Measurements from ENCODE around the gene GNL2.
"Not testable (repeated sequence)": the region's sequence is repeated elsewhere in the genome, so short reads cannot be mapped to it uniquely, and the experiment has no call there.

The GNL2 gene

DNA sequence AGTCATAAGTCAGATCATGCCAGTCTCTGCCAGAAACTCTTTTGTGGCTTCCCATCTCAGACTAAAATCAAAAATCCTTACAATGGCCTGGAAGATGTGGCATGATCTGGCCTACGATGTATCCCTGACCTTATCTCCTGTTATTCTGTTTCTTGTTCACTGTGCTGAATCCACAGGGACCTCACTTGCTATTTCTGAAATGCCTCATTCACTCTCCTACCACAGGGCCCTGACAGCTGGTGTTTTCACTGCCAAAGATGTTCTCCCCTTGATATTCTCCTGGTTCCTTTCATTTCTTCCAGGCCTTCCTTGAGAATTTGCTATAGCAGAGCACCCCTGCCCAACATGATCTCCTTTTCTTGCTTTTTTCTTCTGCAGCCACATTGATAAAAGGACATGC lies 37.3 kb downstream of the GNL2 start:
- DNase-seq = no peak

DNA sequence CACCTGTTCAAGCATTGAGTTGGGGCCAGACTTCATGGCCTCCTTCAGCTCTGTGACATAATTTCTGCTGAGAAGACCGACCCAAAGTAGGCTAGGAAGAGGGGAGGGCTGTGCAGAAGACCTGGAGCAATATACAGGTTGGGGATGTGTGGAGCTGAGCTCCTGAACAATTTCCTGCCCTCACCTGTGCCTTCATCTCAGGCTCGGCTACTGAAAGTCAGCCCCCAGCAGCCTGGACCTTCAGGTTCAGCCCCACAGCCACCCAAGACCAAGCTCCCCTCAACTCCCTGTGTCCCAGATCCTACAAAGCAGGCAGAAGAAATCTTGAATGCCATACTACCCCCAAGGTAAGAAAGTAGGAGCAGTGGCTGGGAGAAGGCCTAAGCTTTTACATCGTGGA lies 38.3 kb downstream of the GNL2 start:
- DNase-seq = no peak

DNA sequence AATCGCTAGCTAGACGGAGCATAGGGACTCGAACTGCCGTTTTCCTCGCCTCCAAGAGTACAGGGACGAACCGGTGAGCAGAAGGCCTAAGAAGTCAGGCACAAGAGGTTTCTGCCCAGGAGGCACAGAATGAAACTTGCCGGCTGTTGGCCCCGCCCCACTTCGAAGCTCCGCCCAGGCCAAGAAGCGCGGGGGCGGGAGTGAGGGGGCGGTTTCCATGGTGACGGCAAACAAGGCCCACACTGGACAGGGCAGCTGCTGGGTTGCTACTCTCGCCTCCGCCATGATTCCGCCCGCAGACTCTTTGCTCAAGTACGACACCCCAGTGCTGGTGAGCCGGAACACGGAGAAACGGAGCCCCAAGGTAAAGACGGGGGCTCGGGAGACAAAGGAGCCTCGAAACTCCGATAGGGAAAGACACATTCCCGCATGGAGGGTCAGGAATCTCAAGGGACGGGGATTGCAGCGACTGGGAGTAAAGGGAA lies 39.0 kb downstream of the GNL2 start, which contains the start of gene DNALI1:
DNALI1 (plus strand) TSS at position 229 of the 485 bp plus-strand sequence; CDS start at position 284, 55 bp downstream.
- no peak for DNase-seq

DNA sequence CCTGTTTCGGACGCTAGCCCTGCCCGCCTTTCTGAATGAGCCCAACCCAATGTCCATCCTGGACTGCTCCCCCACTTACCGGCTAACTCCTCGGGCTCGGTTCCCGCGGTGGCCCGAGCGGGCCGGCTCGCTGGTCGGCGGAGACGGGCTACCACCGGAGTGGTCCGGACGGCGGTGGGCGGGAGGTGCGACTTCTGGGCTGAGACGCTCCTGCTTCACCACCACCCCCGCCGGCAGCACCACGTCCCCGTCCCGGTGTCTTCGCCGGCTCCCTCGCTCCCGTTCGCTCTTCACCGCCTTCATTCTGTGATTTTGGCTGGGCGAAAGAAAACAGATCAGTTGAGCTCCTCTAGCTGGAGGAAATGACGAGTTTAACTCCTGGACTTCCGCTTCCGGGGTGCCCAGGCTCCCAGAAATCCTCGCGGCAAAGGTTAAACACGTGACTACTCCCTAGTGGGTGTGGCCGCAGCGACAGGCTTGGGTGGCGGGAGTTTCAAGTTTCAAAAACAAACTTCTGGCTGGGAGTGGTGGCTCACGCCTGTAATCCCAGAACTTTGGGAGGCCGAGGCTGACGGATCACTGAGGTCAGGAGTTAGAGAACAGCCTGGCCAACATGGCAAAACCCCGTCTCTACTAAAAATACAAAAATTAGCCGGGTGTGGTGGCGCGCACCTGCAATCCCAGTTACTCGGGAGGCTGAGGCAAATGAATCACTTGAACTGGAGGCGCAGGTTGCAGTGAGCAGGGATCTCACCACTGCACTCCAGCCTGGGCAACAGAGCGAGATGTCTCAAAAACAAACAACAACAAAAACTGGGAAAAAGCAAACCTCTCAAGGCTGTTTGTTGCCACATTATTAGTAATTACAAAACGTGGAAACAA lies 41.6 kb downstream of the GNL2 start, which contains the start of gene SNIP1:
SNIP1 (minus strand) TSS at position 367 of the 882 bp plus-strand sequence; CDS start at position 303, 64 bp downstream.
- DNase-seq = peak; percentile 68 to 85 (median 80)

DNA sequence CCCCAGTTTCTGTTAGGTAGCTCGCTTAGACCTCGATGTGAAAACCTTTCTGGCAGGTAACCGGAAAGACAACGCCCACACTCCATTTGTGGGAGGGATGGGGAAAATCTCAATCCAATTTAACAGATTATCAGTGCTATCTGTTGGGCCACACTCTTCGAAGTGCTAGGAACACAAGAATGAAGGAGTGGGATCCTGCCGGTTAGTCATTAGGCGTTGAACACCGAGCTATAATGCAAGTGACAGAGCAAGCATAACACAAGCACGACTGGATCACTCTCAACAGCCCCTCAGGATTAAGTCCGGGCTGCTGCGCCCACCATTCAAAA lies 42.2 kb downstream of the GNL2 start:
- no peak for DNase-seq

DNA sequence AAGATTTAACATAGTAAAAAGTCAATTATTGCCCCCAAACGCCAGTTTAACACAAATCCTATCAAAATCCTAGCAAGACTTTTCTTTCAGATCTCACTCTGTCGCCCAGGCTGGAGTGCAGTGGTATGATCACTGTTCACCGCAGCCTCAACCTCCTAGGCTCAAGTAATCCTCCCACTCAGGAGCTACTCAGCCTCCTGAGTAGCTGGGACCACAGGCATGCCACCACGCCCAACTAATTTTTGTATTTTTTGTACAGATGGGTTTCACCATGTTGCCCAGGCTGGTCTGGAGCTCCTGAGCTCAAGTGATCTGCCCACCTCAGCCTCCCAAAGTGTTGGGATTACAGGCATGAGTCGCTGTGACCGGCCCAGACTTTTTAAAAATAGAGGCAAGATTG lies 46.4 kb downstream of the GNL2 start:
- DNase-seq = no peak

DNA sequence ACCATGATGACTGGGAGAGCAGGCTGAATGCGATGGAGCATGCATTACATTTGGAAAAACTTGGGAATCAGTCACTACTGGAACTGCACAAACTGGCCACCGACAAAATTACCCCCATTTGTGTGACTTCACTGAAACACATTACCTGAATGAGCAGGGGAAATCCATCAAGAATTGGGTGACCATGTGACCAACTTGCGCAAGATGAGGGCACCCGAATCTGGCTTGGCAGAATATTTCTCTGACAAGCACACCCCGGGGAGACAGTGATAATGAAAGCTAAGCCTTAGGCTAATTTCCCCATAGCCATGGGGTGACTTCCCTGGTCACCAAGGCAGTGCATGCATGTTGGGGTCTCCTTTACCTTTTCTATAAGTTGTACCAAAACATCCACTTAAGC lies 50.7 kb downstream of the GNL2 start:
- no peak for DNase-seq

DNA sequence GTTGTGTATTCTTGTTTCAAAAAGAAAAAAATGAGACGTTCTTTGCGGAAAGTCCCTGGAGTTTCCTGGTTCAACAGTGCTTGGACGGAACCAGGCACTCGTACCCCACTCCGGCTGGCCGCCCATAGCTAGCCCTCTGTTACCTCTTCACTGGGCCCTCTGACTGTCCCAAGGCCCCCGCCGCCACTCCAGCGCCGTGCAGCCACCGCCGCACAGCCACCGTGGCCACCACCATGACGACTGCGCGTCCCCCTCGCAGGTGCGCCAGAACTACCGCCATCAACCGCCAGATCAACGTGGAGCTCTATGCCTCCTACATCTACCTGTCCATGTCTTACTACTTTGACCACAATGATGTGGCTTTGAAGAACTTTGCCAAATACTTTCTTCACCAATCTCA lies 51.2 kb downstream of the GNL2 start:
- no peak for DNase-seq

DNA sequence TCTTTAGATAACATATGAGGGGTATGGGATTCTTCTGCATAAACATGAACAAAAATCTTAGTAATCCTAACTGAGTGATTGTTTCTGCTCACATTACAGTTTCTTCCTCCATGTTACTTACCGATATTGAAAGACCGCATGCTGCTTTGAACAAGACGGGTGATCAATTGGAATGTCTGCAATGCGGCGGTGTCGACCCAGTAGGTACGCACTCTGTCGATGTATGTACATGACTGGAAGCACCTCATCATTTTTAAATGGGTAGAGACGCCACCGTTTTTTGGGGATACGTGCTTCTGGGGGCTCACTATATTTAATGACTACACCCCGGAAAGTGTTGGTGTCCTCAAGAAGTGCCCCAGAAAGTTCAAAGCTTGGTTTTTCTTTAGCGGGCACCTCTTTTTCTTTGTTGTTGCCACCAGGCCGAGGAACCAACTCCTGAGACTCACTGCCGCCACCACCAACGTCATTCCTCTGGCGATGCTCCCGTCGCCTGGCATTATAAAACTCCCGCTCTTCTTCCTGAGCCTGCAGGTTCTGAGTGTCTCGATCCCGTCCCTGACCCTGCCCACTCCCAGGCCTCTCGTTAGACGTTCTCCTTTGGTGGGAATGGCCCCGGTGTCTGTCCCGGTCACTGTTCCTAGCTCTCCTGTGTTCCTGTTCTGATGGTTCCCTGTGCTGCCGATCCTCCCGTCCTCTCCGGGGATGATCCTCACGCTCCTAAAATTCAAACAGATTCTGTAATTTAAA lies 55.5 kb downstream of the GNL2 start:
- no peak for DNase-seq

DNA sequence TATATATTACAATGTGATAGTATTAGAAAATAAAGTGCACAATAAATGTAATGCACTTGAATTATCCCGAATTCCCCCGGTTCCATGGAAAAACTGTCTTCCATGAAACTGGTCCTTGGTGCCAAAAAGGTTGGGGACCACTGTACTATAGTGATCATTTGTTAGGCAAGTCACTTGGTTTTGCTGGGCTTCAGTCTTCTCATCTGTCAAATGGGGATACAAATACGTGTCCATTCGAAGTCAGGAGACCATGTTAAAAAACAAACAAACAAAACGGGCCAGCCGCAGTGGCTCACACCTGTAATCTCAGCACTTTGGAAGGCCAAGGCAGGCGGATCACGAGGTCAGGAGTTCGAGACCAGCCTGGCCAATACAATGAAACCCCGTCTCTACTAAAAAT lies 56.6 kb downstream of the GNL2 start:
- not testable (repeated sequence) for DNase-seq

DNA sequence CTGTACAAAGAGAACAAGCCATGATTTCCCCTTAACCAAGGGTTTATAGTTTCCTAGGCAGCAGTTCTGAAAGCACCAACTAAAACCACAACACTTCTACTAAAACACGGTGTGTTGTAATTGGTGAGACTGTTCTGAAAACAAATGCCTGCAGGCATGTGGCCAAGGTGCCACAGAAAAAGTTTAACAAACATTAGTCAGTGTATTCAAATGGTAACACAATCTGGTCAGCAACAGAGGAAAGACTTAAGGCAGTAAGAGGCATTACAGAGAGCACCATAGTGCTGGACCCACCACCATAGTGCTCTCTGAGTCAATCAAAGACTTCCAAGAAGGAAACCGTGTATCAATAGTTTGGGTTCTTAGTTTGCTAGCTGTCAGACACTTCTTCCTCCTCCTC lies 58.4 kb downstream of the GNL2 start:
- DNase-seq = no peak

DNA sequence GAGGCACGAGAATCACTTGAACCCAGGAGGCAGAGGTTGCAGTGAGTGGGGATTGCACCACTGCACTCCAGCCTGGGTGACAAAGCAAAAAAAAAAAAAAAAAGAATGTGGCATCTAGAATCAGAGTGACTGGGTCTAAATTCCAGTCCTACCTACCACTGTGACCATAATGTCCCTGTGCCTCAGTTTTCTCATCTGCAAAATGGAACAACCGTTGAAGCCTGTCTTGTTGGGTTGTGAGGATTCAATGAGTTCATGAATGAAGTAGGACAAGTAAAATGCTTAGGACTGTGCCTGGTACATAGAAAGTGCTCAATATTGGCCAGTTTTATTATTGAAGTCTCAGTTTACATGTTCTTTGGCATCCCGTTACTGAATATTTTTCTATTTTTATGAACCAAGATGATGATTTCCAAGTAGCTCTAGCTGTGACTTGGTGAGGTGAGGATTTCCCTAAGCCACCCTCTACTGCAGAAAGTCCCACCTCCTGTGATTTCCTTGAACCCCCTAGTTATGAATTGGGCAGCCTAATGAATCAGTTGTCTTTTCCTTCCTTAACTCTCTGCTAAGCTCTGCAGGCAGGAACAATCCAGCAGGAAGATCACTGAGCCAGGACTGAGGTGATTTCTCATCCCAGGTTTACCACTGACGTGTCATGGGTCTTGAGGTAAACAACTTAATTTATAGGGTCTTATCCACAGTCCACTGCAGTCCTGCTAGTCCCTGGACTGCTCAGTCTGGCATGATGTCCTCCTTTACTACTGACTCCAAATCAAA lies 62.2 kb downstream of the GNL2 start:
- DNase-seq = no peak

DNA sequence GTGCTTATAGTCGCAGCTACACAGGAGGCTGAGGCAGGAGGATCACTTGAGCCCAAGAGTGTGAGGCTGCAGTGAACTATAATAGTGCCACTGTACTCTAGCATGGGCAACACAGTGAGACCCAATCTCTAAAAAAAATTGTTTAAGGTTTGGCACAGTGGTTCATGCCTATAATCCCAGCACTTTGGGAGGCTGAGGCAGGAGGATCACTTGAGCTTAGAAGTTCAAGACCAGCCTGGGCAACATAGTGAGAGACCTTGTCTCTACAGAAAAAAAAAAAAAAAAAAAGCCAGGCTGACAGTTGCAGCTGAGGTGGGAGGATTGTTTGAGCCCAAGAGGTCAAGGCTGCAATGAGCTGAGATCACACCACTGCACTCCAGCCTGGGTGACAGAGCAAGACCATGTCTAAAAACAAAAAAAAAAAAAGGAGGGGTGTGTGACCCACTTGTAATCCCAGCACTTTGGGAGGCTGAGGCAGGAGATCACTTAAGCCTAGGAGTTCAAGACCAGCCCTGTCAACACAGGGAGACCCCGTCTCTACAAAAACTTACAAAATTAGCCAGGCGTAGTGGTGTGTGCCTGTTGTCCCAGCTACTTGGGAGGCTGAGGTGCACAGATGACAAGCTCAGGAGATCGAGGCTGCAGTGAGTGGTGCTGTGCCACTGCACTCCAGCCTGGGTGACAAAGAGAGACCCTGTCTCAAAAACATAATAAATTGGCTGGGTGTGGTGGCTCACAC lies 63.1 kb downstream of the GNL2 start:
- DNase-seq = not testable (repeated sequence)

DNA sequence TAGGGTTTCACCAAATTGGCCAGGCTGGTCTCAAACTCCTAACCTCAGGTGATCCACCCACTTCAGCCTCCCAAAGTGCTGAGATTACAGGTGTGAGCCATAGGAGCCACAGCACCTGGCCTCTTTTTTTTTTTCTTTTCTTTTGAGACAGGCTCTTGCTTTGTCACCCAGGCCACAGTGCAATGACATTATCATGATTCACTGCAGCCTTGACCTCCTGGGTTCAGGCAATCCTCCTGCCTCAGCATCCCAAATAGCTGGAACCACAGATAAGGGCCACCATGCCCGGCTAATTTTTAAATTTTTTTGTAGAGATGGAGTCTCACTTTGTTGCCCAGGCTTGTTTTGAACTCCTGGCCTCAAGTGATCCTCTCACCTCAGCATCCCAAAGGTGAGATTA lies 65.8 kb downstream of the GNL2 start:
- DNase-seq = not testable (repeated sequence)

DNA sequence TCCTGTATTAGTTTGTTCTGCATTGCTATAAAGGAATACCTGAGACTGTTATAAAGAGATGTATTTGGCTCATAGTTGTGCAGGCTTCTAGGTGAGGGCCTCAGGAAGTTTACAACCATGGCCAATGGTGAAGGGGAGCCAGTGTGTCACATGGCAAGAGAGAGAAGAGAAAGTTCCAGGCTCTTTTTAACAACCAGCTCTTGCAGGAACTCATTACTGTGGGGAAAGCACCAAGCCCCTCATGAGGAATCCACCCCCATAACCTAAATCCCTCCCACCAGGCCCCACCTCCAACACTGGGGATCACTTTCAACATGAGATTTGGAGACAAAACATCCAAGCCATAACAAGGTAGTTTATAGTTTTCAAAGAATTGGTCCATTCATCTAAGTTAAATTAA lies 76.1 kb downstream of the GNL2 start:
- DNase-seq = no peak

DNA sequence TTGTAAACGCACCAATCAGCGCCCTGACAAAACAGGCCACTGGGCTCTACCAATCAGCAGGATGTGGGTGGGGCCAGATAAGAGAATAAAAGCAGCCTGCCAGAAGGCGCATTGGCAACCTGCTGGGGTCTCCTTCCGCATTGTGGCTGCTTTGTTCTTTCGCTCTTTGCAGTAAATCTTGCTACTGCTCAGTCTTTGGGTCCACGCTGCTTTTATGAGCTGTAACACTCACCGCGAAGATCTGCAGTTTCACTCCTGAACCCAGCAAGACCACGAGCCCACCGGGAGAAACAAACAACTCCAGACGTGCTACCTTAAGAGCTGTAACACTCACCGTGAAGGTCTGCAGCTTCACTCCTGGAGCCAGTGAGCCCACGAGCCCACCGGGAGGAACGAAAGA lies 76.8 kb downstream of the GNL2 start:
- DNase-seq = peak in 1 of 4 experiments; percentile 15

DNA sequence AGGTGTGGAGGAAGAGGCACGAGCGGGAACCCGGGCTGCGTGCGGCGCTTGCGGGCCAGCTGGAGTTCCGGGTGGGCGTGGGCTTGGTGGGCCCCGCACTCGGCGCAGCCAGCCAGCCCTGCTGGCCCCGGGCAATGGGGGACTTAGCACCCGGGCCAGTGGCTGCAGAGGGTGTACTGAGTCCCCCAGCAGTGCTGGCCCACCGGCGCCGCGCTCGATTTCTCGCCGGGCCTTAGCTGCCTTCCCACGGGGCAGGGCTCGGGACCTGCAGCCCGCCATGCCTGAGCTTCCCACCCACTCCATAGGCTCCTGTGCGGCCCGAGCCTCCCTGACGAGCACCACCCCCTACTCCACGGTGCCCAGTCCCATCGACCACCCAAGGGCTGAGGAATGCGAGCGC lies 77.5 kb downstream of the GNL2 start:
- not testable (repeated sequence) for DNase-seq

DNA sequence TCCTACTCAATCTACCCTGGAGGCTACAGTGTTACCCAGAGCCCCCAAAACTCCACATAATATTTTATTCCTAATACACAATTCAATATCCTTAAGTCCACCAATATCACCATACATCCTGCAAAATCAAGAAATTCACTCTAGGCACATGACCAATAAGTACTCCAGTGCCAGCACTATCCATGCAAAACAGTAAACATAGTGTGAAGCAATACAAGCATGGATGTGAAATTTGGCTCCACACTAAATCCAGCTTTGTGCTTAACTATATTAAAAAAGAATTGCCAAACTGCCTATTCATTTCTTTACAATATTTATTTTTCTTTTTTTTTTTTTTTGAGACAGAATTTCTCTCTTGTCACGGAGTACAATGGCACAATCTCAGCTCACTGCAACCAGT lies 78.2 kb downstream of the GNL2 start:
- no peak for DNase-seq
